SK-N-MC (cell line): Measurements from ENCODE around the gene KLK13.

Source experiments
- DNase-seq: peaks from one replicate; pipeline ENCODE4 v3.0.0-alpha.2; 2011; ENCODE audit warnings: low read depth, low spot score
- H3K27ac ChIP-seq: fragments of 200-600 bp; sonication (generic); 2 replicates; pipeline ENCODE4 v1.5.1; 2016; ENCODE audit warnings: mixed run types
- H3K36me3 ChIP-seq: fragments of 200-600 bp; sonication (generic); 2 replicates; pipeline ENCODE4 v1.6.1; 2017; ENCODE audit warnings: antibody characterized with exemption, low read length, mixed read lengths; ENCODE audit not compliant: insufficient read depth
- H3K4me3 ChIP-seq: fragments of 200-600 bp; sonication (generic); 2 replicates; pipeline ENCODE4 v1.5.1; 2016
- H3K9ac ChIP-seq: fragments of 200-600 bp; sonication (generic); 2 replicates; pipeline ENCODE4 v1.8.0; 2017; ENCODE audit warnings: mixed run types, mixed read lengths; ENCODE audit not compliant: insufficient read length
- H3K9me3 ChIP-seq: fragments of 200-600 bp; sonication (generic); 2 replicates; pipeline ENCODE4 v1.6.1; 2017; ENCODE audit warnings: low read depth, mild to moderate bottlenecking, antibody characterized with exemption, low read length, moderate library complexity, mixed read lengths
- EZH2 ChIP-seq: fragments of 200-600 bp; sonication (generic); IDR thresholded peaks from one replicate; pipeline ENCODE4 v1.6.1; 2017; ENCODE audit warnings: antibody characterized with exemption
- FOXP2 ChIP-seq: optimal IDR thresholded peaks from 2 replicates; pipeline ENCODE3; 2011; ENCODE audit warnings: mild to moderate bottlenecking, moderate library complexity; ENCODE audit not compliant: insufficient read depth; ENCODE audit errors: extremely low read length, control extremely low read depth
- POLR2AphosphoS5 ChIP-seq: IDR thresholded peaks from 2 replicates; pipeline ENCODE4 v1.6.1; 2012; ENCODE audit warnings: mild to moderate bottlenecking, low read depth, low read length, borderline replicate concordance

Gene KLK13

DNA sequence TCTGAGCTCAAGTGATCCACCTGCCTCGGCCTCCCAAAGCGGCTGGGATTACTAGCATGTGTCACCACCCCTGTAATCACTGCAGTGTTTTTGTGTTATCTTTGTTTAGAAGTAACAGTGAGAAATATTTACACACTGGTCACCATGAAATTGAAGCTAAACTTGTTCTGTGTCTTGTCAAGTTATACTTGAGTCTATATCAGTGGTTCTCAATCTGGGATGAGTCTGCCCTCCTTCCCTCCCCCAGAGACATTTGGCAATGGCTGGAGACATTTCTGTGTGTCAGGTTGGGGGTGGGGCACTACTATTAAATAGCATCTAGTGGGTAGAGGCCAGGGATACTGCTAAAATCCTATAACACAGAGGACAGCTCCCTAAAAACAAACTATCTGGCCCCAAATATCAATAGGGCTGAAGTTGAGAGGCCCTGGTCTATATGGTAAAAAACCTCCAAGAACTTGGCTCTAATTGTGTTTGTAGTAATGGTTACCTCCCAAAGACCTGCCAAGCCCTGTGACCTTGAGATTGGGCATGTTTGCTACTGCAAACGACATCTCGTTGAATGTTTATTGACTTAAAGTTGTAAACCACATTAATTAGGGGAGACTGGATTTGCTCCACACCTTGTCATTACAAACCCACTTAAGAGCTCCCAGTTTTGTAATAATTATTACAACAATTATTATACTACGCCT lies 36.4 kb upstream of the KLK13 start:
- Histone ChIP-seq H3K27ac (no peak overlapping the region), H3K36me3 (peaks cover 26% of the 10 kb centered on the region; the same call in 1 of the 2 replicates), H3K9me3 (no peaks in the 10 kb centered on the region), H3K9ac (no peak overlapping the region), H3K4me3 (no peak overlapping the region)
- TF ChIP-seq EZH2 (no peak), FOXP2 (no peak), POLR2AphosphoS5 (no peak)
- no peak for DNase-seq

DNA sequence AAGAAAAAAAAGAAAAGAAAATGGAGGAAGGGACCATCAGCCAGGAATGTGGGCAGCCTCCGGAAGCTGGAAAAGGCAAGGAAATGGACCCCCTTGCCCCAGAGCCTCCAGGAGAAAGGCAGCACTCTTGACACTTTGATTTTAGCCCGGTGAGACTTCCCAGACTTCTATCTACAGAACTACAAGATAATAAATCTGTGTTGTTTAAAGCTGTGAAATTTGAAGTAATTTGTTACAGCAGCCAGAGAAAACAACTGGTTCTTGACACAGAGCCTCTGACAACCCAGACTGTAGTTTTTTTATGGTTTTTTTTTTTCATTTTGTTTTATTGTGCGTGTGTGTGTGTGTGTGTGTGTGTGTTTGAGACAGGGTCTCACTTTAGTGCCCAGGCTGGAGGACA lies 35.7 kb upstream of the KLK13 start:
- Histone ChIP-seq H3K27ac (no peak overlapping the region), H3K4me3 (no peak overlapping the region), H3K9ac (no peak overlapping the region), H3K36me3 (peaks cover 26% of the 10 kb centered on the region; the same call in 1 of the 2 replicates), H3K9me3 (no peaks in the 10 kb centered on the region)
- DNase-seq: no peak
- no peak for TF ChIP-seq EZH2
- TF ChIP-seq FOXP2: no peak
- TF ChIP-seq POLR2AphosphoS5: no peak

DNA sequence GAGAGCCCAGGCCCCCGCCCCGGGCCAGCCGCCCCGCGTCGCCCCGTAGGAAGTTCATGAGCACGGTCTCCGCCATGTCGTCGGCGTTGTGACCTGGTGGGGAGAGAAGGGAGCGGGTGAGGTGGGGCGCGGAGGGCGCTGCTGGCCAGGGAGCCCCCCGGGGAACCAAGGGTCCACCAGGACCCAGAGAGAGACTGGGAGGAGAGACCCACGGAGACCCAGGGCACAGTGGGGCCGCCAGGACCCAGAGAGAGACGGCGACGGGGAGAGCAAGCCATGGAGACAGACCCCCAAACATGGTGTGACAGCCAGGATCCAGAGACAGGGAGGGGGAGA lies 34.1 kb upstream of the KLK13 start:
- no peak for DNase-seq
- no peaks in the 10 kb centered on the region for H3K9me3 ChIP-seq

DNA sequence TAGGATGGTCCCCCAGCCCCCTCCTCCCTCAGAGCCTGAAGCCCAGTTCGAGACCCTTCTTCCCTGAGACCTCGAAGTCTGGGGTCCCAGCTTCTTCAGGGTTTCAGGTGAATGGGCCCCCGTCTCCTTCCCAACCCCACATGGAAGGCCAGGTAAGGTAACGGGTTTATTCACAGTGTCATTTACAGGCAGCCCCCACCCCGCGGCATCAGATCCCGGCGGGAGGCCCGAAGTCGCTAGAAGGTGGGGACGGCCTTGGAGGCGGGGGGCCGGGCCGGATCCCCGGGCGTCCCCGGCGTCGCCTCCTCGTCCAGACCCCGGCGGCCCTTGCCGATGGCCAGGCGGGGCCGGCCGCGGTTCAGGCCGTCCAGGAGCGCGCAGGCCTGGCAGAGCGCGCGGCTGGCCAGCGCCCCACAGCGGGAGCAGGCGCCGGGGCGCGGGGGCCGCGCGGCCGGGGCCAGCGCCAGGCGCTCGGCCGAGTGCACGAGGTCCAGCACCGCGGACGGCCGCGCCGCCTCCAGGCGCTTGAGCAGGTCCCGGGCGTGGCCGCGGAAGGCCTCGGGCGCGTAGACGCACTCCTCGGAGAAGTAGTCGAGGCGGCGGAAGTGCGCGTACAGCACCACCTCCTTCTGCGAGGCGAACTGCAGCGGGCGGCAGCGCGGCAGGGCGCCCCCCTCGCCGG lies 33.6 kb upstream of the KLK13 start:
- no peak overlapping the region for H3K27ac ChIP-seq
- H3K9ac ChIP-seq: no peak overlapping the region
- no peak for DNase-seq
- no peak overlapping the region for H3K4me3 ChIP-seq
- TF ChIP-seq POLR2AphosphoS5: no peak
- TF ChIP-seq FOXP2: no peak
- no peak for TF ChIP-seq EZH2
- H3K36me3 ChIP-seq: peaks cover 21% of the 10 kb centered on the region; the same call in 1 of the 2 replicates
- H3K9me3 ChIP-seq: no peaks in the 10 kb centered on the region

More for the DNA sequence above, 34.1 kb upstream of the KLK13 start:
- H3K9ac ChIP-seq: no peak overlapping the region
- H3K4me3 ChIP-seq: no peak overlapping the region
- no peak for TF ChIP-seq EZH2
- TF ChIP-seq FOXP2: no peak
- TF ChIP-seq POLR2AphosphoS5: no peak
- no peak overlapping the region for H3K27ac ChIP-seq
- H3K36me3 ChIP-seq: peaks cover 26% of the 10 kb centered on the region; the same call in 1 of the 2 replicates

DNA sequence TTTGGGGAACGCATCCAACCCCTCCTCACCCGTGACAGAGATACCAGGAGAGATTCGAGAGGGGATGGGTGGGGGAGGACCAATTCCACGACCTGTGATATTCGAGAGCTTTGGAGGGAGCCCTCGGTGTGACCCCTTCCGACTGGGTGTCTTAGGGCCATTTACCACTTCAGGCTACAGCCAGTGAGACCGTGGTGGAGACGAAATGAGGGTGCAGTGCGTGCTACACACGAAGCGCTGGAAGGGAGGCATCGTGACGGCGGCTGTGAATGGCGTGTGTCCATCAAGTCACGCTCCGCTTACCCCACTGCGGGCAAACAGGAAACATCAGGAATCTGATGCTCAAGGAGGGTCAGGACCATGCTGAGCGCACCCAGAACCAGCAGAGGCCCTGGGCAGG lies 32.9 kb upstream of the KLK13 start:
- DNase-seq: no peak
- H3K36me3 ChIP-seq: peaks cover 17% of the 10 kb centered on the region; the same call in 1 of the 2 replicates
- H3K9me3 ChIP-seq: no peaks in the 10 kb centered on the region
- H3K27ac ChIP-seq: no peak overlapping the region
- no peak for TF ChIP-seq FOXP2
- TF ChIP-seq EZH2: no peak
- TF ChIP-seq POLR2AphosphoS5: no peak
- no peak overlapping the region for H3K4me3 ChIP-seq
- no peak overlapping the region for H3K9ac ChIP-seq

DNA sequence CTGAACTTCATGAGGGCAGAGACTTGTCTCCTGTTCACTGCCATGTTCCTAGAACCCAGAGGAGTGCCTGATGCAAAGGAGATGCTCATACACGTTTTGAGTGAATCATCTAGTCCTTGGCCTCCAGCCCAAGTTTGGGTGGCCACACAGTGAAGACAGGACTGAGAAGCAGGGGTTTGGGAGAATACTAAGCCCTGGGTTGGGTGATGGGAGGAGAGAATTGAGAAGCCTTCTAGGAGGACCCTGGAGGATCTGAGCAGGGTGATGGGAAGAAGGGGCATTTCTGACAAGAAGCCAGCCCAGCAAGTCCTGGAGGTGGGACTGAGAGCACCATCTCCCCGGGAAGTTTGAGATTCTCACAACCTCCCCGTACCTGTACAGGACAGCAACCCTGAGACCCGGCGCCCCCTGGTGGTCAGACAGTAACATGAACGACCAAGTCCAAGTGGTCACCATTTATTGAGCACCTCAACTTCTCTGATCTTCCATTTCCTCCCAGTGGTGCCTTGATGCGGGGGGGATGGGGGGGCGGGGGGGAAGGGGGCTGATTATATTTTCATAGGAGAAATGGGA lies 32.4 kb upstream of the KLK13 start:
- DNase-seq: no peak
- Histone ChIP-seq H3K4me3 (no peak overlapping the region), H3K9me3 (no peaks in the 10 kb centered on the region), H3K36me3 (peaks cover 12% of the 10 kb centered on the region; the same call in 1 of the 2 replicates), H3K9ac (no peak overlapping the region), H3K27ac (no peak overlapping the region)
- no peak for TF ChIP-seq POLR2AphosphoS5
- TF ChIP-seq FOXP2: no peak
- TF ChIP-seq EZH2: no peak

DNA sequence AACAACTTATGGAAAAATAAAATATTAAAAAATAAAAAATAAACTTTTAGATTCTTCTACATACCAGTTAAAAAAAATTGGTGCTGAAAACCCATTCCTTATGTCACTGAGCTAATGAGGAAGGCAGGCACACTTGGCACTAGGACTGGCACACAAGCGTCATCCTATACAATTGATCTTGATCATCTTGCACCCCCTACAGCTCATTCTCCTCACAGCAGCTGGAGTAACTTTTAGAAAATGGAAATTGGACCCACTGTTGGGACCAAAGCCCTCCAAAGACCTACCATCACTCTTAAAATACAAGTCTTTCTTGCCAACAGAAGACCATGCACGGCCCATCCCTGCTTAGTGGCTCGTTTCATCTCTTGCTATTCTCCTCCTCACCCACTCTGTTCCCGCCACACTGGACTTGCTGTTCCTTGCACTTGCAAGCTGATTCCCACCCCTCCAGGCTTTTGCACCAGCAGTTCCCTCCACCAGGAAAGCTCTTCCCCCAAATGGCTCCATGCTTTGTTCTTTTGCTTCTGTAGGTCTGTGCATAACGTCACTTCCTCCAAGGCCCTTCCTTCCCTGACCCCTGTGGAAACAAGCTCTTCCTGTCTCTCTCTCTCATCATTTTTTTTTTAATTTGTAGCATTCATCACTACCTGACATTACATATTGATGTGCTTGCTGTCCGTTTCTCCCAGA lies 31.7 kb upstream of the KLK13 start:
- H3K9me3 ChIP-seq: no peaks in the 10 kb centered on the region
- DNase-seq: no peak
- no peak overlapping the region for H3K4me3 ChIP-seq
- peaks cover 10% of the 10 kb centered on the region; the same call in 1 of the 2 replicates for H3K36me3 ChIP-seq
- no peak overlapping the region for H3K9ac ChIP-seq
- TF ChIP-seq POLR2AphosphoS5 (no peak), FOXP2 (no peak), EZH2 (no peak)
- H3K27ac ChIP-seq: no peak overlapping the region

DNA sequence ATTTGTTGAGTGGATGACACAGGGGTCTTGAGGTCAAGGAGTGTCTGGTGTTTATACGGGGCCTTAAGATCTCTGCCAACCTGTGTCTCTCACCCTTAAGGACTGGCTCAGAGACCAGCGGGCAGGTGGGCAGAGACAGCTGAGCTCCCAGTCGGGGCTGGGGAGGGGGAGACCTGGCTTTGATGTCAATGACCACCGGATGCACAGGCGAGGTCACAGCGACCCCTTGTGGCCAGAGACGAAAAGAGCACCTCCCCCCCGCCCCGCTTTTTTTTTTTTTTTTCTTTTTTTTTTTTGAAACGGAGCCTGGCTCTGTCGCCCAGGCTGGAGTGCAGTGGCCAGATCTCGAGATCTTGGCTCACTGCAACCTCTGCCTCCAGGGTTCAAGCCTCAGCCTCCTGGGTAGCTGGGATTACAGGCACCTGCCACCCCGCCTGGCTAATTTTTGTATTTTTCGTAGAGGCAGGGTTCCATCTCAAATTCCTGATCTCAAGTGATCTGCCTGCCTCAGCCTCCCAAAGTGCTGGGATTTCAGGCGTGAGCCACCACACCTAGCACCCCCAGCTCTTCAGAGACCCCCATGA lies 29.9 kb upstream of the KLK13 start:
- Histone ChIP-seq H3K4me3 (no peak overlapping the region), H3K9me3 (no peaks in the 10 kb centered on the region), H3K9ac (no peak overlapping the region), H3K27ac (no peak overlapping the region), H3K36me3 (peaks cover 4% of the 10 kb centered on the region; the same call in 1 of the 2 replicates)
- no peak for DNase-seq
- TF ChIP-seq FOXP2 (no peak), EZH2 (no peak), POLR2AphosphoS5 (no peak)
